GM21737 (cell line): ENCODE measurements around the gene KRT8.
"Not testable (repeated sequence)": the region's sequence is repeated elsewhere in the genome, so short reads cannot be mapped to it uniquely, and the experiment has no call there.

Experiments used
- ATAC-seq: cut with Tn5 transposase; IDR thresholded peaks from one replicate; pipeline ENCODE4 v1.9.1; 2021; ENCODE audit warnings: mild to moderate bottlenecking, moderate library complexity; ENCODE audit not compliant: unreplicated experiment

KRT8 gene

GRCh38 chr12:52904509-52905300 is at the start of gene KRT8:
Gene KRT8, minus strand, starts transcription at chr12:52905076. Its CDS starts 95 bp downstream, at chr12:52904981.
- not testable (repeated sequence) for ATAC-seq

- no peak for ATAC-seq
Measured at GRCh38 chr12:52953181-52953841, 48.4 kb upstream of the KRT8 start.

- no peak for ATAC-seq
Measured at GRCh38 chr12:52952076-52952801, 47.4 kb upstream of the KRT8 start.

GRCh38 chr12:52951640-52952039 is 46.8 kb upstream of the KRT8 start:
- no peak for ATAC-seq

- ATAC-seq, result no peak
Measured at GRCh38 chr12:52951126-52951525, 46.2 kb upstream of the KRT8 start.

- no peak for ATAC-seq
Measured at GRCh38 chr12:52950553-52950952, 45.7 kb upstream of the KRT8 start.

GRCh38 chr12:52949413-52950331 is 44.8 kb upstream of the KRT8 start:
- no peak for ATAC-seq

GRCh38 chr12:52947738-52948423 is 43.0 kb upstream of the KRT8 start:
- ATAC-seq, result no peak

- ATAC-seq, result no peak
Measured at GRCh38 chr12:52946797-52947547, 42.1 kb upstream of the KRT8 start.

- ATAC-seq, result no peak
Measured at GRCh38 chr12:52946334-52946733, 41.5 kb upstream of the KRT8 start.

- ATAC-seq, result no peak
Measured at GRCh38 chr12:52945389-52946232, 40.7 kb upstream of the KRT8 start.

GRCh38 chr12:52944683-52945388 is 40.0 kb upstream of the KRT8 start:
- no peak for ATAC-seq

GRCh38 chr12:52942901-52943181 is 38.0 kb upstream of the KRT8 start:
- ATAC-seq, result no peak

GRCh38 chr12:52942066-52942900 is 37.4 kb upstream of the KRT8 start:
- ATAC-seq, result no peak

GRCh38 chr12:52929538-52929937 is 24.7 kb upstream of the KRT8 start:
- ATAC-seq, result no peak

- no peak for ATAC-seq
Measured at GRCh38 chr12:52927964-52928363, 23.1 kb upstream of the KRT8 start.

GRCh38 chr12:52926596-52927234 is 21.8 kb upstream of the KRT8 start:
- ATAC-seq, result no peak
